ENCODE results near the gene SOX6.

The SOX6 gene

GRCh38 chr11:16337421-16338213 lies 18.7 kb downstream of the SOX6 start:
- TF ChIP-seq CTCF (conservative IDR thresholded peaks at IDR 0.05; ENCODE audit: low read depth, low read length) = no peak
- DNase-seq (ENCODE audit: low read depth) = no peak
- H3K4me3 ChIP-seq (ENCODE audit: low read length) = no peak overlapping the region

DNA sequence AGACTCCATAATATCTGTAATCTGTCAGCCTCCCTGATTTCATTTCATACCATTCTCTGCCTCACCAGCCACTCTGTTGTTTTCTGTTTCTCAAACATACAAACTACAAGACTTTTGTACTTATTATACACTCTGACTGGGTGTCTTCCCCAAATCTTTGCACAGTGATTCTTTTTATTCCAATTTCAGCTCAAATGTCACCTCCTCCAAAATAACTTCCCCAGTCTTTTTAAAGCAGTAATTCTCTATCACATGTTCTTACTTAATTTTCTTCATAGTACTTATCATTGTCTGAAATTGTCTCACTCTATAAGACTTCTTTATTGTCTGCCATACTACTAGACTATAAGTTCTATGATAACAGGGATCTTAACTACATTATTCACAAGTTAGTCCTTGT lies 19.6 kb downstream of the SOX6 start:
- no peak overlapping the region for H3K4me3 ChIP-seq (ENCODE audit: low read length)
- DNase-seq (ENCODE audit: low read depth) = no peak
- no peak for TF ChIP-seq CTCF (conservative IDR thresholded peaks at IDR 0.05; ENCODE audit: low read depth, low read length)

GRCh38 chr11:16336204-16336603 lies 20.1 kb downstream of the SOX6 start:
- TF ChIP-seq CTCF (conservative IDR thresholded peaks at IDR 0.05; ENCODE audit: low read depth, low read length) = no peak
- H3K4me3 ChIP-seq (ENCODE audit: low read length) = no peak overlapping the region
- DNase-seq (ENCODE audit: low read depth) = no peak

- TF ChIP-seq CTCF (conservative IDR thresholded peaks at IDR 0.05; ENCODE audit: low read depth, low read length) = no peak
- no peak overlapping the region for H3K4me3 ChIP-seq (ENCODE audit: low read length)
- DNase-seq (ENCODE audit: low read depth) = no peak
Measured at GRCh38 chr11:16335236-16335962, 20.9 kb downstream of the SOX6 start.

DNA sequence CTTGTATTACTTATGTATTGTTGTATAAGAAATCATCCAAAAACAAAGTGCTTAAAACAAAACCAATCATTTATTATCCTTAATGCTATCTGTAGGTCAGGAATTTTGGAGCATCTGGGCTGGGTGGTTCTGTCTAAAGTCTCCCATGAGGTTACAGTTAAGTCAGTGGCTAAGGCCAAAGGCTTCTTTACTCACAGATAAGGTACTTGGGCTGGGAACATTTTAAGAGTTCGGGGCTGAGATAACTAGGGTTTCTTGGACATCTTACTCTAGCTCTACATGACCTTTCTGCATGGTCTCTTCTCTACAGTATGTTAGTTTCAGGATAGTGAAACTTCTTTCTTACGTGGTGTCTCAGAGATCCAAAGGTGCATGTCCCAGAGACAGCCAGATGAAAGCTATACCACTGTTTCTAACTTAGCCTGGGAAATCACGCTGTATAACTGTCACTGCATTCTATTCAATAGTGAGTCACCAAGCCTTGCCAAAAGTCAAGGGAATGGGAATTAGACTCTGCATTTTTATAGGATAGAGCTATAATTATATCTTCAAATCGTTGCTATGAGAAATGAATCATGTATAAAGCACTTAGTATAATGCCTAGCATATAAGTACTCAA lies 29.6 kb downstream of the SOX6 start:
- no peak overlapping the region for H3K4me3 ChIP-seq (ENCODE audit: low read length)

DNA sequence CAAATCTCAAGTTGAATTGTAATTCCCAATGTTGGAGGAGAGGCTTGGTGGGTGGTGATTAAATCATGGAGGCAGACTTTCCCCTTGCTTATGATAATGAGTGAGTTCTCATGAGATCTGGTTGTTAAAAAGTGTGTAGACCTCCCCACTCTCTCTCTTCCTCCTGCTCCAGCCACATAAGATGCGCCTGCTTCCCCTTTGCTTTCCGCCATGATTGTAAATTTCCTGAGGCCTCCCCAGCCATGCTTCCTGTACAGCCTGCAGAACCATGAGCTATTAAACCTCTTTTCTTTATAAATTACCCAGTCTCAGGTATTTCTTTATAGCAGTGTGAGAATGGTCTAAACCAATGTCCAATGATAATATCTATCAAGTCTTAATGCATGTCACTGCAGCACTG lies 34.2 kb downstream of the SOX6 start:
- H3K4me3 ChIP-seq (ENCODE audit: low read length) = no peak overlapping the region
- no peak for TF ChIP-seq CTCF (conservative IDR thresholded peaks at IDR 0.05; ENCODE audit: low read depth, low read length)
- DNase-seq (ENCODE audit: low read depth) = no peak

More for the DNA sequence above, 29.6 kb downstream of the SOX6 start:
- no peak for TF ChIP-seq CTCF (conservative IDR thresholded peaks at IDR 0.05; ENCODE audit: low read depth, low read length)
- DNase-seq (ENCODE audit: low read depth) = no peak
